HepG2 (cell line): Measurements from ENCODE around the gene CCT6A. TPM values are rescaled to one million over a fixed set of nuclear protein-coding genes. Genes with fewer than 3 reads are reported as not detected.

Source experiments
- ATF1 ChIP-seq: IDR thresholded peaks from 2 replicates; pipeline ENCODE4 v1.6.1; 2016; ENCODE audit warnings: mild to moderate bottlenecking, control low read depth
- ATF6 ChIP-seq: sonication (generic); formaldehyde crosslinking; conservative IDR thresholded peaks from 2 replicates; pipeline ENCODE4 v1.4.0; 2020; ENCODE audit warnings: missing genetic modification reagents
- ATF7 ChIP-seq, 2 experiments: fragments of 450-650 bp in 1 of 2; sonication (generic) in 1 of 2; formaldehyde crosslinking in 1 of 2; IDR thresholded peaks; 2 replicates each; pipeline versions ENCODE4 v1.4.0 to v1.6.1; 2016 to 2020; ENCODE audit warnings: antibody characterized with exemption in 1 of 2, mild to moderate bottlenecking in 1 of 2, missing genetic modification reagents in 1 of 2
- CEBPZ ChIP-seq: IDR thresholded peaks from 2 replicates; pipeline ENCODE4 v1.6.1; 2012; ENCODE audit warnings: low read length, improper control_type of control experiment
- CREB1 ChIP-seq, 2 experiments: fragments of 450-650 bp in 1 of 2; IDR thresholded peaks; 2 replicates each; pipeline ENCODE4 v1.6.1; 2016 to 2017; ENCODE audit warnings: control low read depth in 1 of 2, mild to moderate bottlenecking in 1 of 2, missing compliant biosample characterization in 1 of 2, missing genetic modification characterization in 1 of 2
- ELF3 ChIP-seq: IDR thresholded peaks from 2 replicates; pipeline ENCODE4 v1.6.1; 2016; ENCODE audit warnings: missing genetic modification reagents, missing compliant biosample characterization
- FOSL2 ChIP-seq: sonication (generic); formaldehyde crosslinking; IDR thresholded peaks from 2 replicates; pipeline ENCODE4 v1.4.0; 2020; ENCODE audit warnings: missing genetic modification reagents
- KDM1A ChIP-seq: IDR thresholded peaks from 2 replicates; pipeline ENCODE4 v1.6.1; 2016; ENCODE audit warnings: missing compliant biosample characterization
- MYC ChIP-seq: sonication (generic); formaldehyde crosslinking; IDR thresholded peaks from 2 replicates; pipeline ENCODE4 v1.9.0; 2021; ENCODE audit warnings: missing genetic modification reagents, borderline replicate concordance
- NFYB ChIP-seq: sonication (generic); formaldehyde crosslinking; IDR thresholded peaks from 2 replicates; pipeline ENCODE4 v1.4.0; 2020; ENCODE audit warnings: missing genetic modification reagents
- NKX3-1 ChIP-seq: sonication (generic); formaldehyde crosslinking; IDR thresholded peaks from 2 replicates; pipeline ENCODE4 v1.5.0; 2020; ENCODE audit warnings: missing genetic modification reagents
- SIN3A ChIP-seq: IDR thresholded peaks from 2 replicates; pipeline ENCODE4 v1.6.1; 2011; ENCODE audit warnings: low read depth, mild to moderate bottlenecking, control low read depth, low read length, borderline replicate concordance
- SMARCC2 ChIP-seq: fragments of 450-650 bp; IDR thresholded peaks from 2 replicates; pipeline ENCODE4 v1.6.1; 2017; ENCODE audit warnings: antibody characterized with exemption, mild to moderate bottlenecking
- SOX5 ChIP-seq: IDR thresholded peaks from 2 replicates; pipeline ENCODE4 v1.6.1; 2016; ENCODE audit warnings: borderline replicate concordance
- TP53 ChIP-seq: sonication (generic); formaldehyde crosslinking; conservative IDR thresholded peaks from 2 replicates; pipeline ENCODE4 v1.4.0; 2020; ENCODE audit warnings: missing genetic modification reagents
- WIZ ChIP-seq: sonication (generic); formaldehyde crosslinking; IDR thresholded peaks from 2 replicates; pipeline ENCODE4 v1.5.1; 2020; ENCODE audit warnings: mild to moderate bottlenecking, missing genetic modification reagents
- XRCC5 ChIP-seq: fragments of 200-400 bp; formaldehyde crosslinking; optimal IDR thresholded peaks from 2 replicates; pipeline ENCODE3; 2017; ENCODE audit warnings: mild to moderate bottlenecking, low read length
- ZKSCAN5 ChIP-seq: sonication (generic); formaldehyde crosslinking; IDR thresholded peaks from 2 replicates; pipeline ENCODE4 v1.5.1; 2020; ENCODE audit warnings: mild to moderate bottlenecking, missing genetic modification reagents
- ZNF207 ChIP-seq: fragments of 450-650 bp; IDR thresholded peaks from 2 replicates; pipeline ENCODE4 v1.6.1; 2016; ENCODE audit warnings: antibody characterized with exemption, borderline replicate concordance
- ZNF768 ChIP-seq: sonication (generic); formaldehyde crosslinking; IDR thresholded peaks from 2 replicates; pipeline ENCODE4 v1.4.0; 2020; ENCODE audit warnings: missing genetic modification reagents
- polyA plus RNA-seq, 8 experiments: library from polyadenylated mRNA; depleted of rRNA in 3 of 8; stranded (reverse) in 7 of 8; unstranded in 1 of 8; fragments of >200 nt; fragmentation: Illumina TruSeq in 4 of 8; extraction: Trizol in 4 of 8; gene quantifications; 2 replicates each; pipeline versions ENCODE4 v1.2.1 to v1.2.3, GENCODE V29; 2011 to 2016; ENCODE audit warnings: low read depth in 4 of 8, missing spikeins in 1 of 8, mixed read lengths in 1 of 8; ENCODE audit not compliant: insufficient read depth in 1 of 8
- total RNA-seq, 5 experiments: library from RNA; depleted of rRNA; stranded (reverse); fragments of >200 nt; fragmentation: Illumina TruSeq; extraction: Trizol; gene quantifications; 2 replicates each; pipeline ENCODE4 v1.2.3, GENCODE V29; 2016; ENCODE audit warnings: low read depth in 1 of 5
- TF ChIP-seq, protein P1 (sequence below), 2 experiments: sonication (generic) in 1 of 2; formaldehyde crosslinking in 1 of 2; IDR thresholded peaks; 2 replicates each; pipeline versions ENCODE4 v1.6.1 to v1.9.0; 2014 to 2022; ENCODE audit warnings: antibody characterized with exemption in 1 of 2, borderline replicate concordance in 1 of 2, inconsistent platforms in 1 of 2, low read depth in 1 of 2, missing genetic modification reagents in 1 of 2

Gene CCT6A
- total and polyA plus RNA-seq, 2 of the 13 experiments (the other 11 are each of a cell fraction or from before 2014, with no cell fraction given) = 219 to 292 TPM

GRCh38 chr7:56105508-56105907, 53.9 kb downstream of the CCT6A start (continued):
- TF ChIP-seq CREB1 (IDR thresholded peaks at IDR 0.05) = peak; percentile 91
- TF ChIP-seq CREB1 (CRISPR knock-in tag; IDR thresholded peaks at IDR 0.05) = peak; percentile 41; the same call in 1 of the 2 replicates
- no peak for TF ChIP-seq ZNF207
- no peak for TF ChIP-seq SMARCC2
- TF ChIP-seq, protein P1, sequence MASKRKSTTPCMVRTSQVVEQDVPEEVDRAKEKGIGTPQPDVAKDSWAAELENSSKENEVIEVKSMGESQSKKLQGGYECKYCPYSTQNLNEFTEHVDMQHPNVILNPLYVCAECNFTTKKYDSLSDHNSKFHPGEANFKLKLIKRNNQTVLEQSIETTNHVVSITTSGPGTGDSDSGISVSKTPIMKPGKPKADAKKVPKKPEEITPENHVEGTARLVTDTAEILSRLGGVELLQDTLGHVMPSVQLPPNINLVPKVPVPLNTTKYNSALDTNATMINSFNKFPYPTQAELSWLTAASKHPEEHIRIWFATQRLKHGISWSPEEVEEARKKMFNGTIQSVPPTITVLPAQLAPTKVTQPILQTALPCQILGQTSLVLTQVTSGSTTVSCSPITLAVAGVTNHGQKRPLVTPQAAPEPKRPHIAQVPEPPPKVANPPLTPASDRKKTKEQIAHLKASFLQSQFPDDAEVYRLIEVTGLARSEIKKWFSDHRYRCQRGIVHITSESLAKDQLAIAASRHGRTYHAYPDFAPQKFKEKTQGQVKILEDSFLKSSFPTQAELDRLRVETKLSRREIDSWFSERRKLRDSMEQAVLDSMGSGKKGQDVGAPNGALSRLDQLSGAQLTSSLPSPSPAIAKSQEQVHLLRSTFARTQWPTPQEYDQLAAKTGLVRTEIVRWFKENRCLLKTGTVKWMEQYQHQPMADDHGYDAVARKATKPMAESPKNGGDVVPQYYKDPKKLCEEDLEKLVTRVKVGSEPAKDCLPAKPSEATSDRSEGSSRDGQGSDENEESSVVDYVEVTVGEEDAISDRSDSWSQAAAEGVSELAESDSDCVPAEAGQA (IDR thresholded peaks at IDR 0.05; ENCODE audit: low read depth) = no peak
- TF ChIP-seq, protein P1 (CRISPR knock-in tag; IDR thresholded peaks at IDR 0.05; ENCODE audit: borderline replicate concordance) = no peak
- TF ChIP-seq ATF7 (IDR thresholded peaks at IDR 0.05) = peak; percentile 88
- TF ChIP-seq ATF7 (CRISPR knock-in tag; IDR thresholded peaks at IDR 0.05) = no peak
- TF ChIP-seq WIZ (CRISPR knock-in tag) = no peak
- no peak for TF ChIP-seq MYC (CRISPR knock-in tag)
- 0 out of 2 replicates have a peak, but pooled peaks have one; percentile 7 for TF ChIP-seq FOSL2 (CRISPR knock-in tag)
- no peak for TF ChIP-seq TP53
- TF ChIP-seq ELF3 (CRISPR knock-in tag) = no peak
- TF ChIP-seq ZKSCAN5 (CRISPR knock-in tag) = no peak
- TF ChIP-seq NFYB = no peak
- TF ChIP-seq CEBPZ = no peak
- no peak for TF ChIP-seq XRCC5
- no peak for TF ChIP-seq KDM1A (CRISPR knock-in tag)
- TF ChIP-seq ATF1 (CRISPR knock-in tag) = 0 out of 2 replicates have a peak, but pooled peaks have one; percentile 8
- no peak for TF ChIP-seq ATF6 (CRISPR knock-in tag)
- TF ChIP-seq SOX5 (CRISPR knock-in tag) = no peak
- no peak for TF ChIP-seq NKX3-1 (CRISPR knock-in tag)
- TF ChIP-seq SIN3A = no peak
- no peak for TF ChIP-seq ZNF768 (CRISPR knock-in tag)
